Vagina (tissue), 2 donors: ENCODE results near the gene TRIM67. TPM values are rescaled to one million over a fixed set of nuclear protein-coding genes. Genes with fewer than 3 reads are reported as not detected.

ENCODE experiments used
- DNase-seq, 2 donors: peaks; one replicate each; pipeline ENCODE4 v3.0.0-alpha.2; 2017; ENCODE audit errors: extremely low spot score in 2 of 2
- H3K27ac ChIP-seq: fragments of 200-600 bp; sonication (generic); one replicate; pipeline ENCODE4 v1.5.1; 2019
- H3K27me3 ChIP-seq: fragments of 200-600 bp; sonication (generic); one replicate; pipeline ENCODE4 v1.5.1; 2019
- H3K36me3 ChIP-seq, 2 donors: fragments of 200-600 bp; sonication (generic); one replicate each; pipeline ENCODE4 v1.5.1; 2017 to 2019
- H3K4me1 ChIP-seq: fragments of 200-600 bp; sonication (generic); one replicate; pipeline ENCODE4 v1.5.1; 2019
- H3K4me3 ChIP-seq, 2 donors: fragments of 200-600 bp; sonication (generic); 1 replicate in 1 of 2; 2 replicates in 1 of 2; pipeline ENCODE4 v1.5.1; 2016 to 2019
- H3K9me3 ChIP-seq: fragments of 200-600 bp; sonication (generic); one replicate; pipeline ENCODE4 v1.5.1; 2019
- CTCF ChIP-seq, 3 experiments: fragments of 450-650 bp in 2 of 3; fragments of 200-600 bp in 1 of 3; sonication (generic) in 1 of 3; IDR thresholded peaks; one replicate each; pipeline ENCODE4 v1.5.1; 2017 to 2019; ENCODE audit warnings: antibody characterized with exemption in 3 of 3, mild to moderate bottlenecking in 2 of 3, moderate library complexity in 2 of 3
- POLR2A ChIP-seq, 2 donors: fragments of 450-650 bp; IDR thresholded peaks; one replicate each; pipeline ENCODE4 v1.6.1; 2017; ENCODE audit warnings: antibody characterized with exemption in 2 of 2, mild to moderate bottlenecking in 2 of 2, moderate library complexity in 2 of 2
- POLR2AphosphoS5 ChIP-seq, 2 donors: sonication (generic); formaldehyde crosslinking; IDR thresholded peaks; one replicate each; pipeline ENCODE4 v1.9.0; 2017; ENCODE audit warnings: antibody characterized with exemption in 2 of 2, mild to moderate bottlenecking in 2 of 2, low read depth in 1 of 2; ENCODE audit not compliant: insufficient read depth in 1 of 2
- intact Hi-C: fragments of 100-400 bp; cut with DNase I; formaldehyde crosslinking; loops from one replicate; pipeline ENCODE4 v1.15.1; 2023
- total RNA-seq: library from RNA; depleted of rRNA; stranded (reverse); fragments of >200 nt; gene quantifications from one replicate; pipeline ENCODE4 v1.2.3, GENCODE V29; 2016

Gene TRIM67
- total RNA-seq, 1 donor from 2014 or later: not detected

- Histone ChIP-seq H3K36me3 (no peaks in the 10 kb centered on the region), H3K4me3 (no peak overlapping the region), H3K27me3 (no peaks in the 10 kb centered on the region), H3K9me3 (no peaks in the 10 kb centered on the region), H3K4me1 (no peaks in the 10 kb centered on the region), H3K27ac (no peak overlapping the region)
- DNase-seq: no peak
- TF ChIP-seq POLR2A (IDR thresholded peaks at IDR 0.05) (no peak), POLR2AphosphoS5 (IDR thresholded peaks at IDR 0.05; ENCODE audit: insufficient read depth in 1 of 2, low read depth in 1 of 2) (no peak), CTCF (IDR thresholded peaks at IDR 0.05) (no peak)
- intact Hi-C loops: no loop called here
Observed at GRCh38 chr1:231213831-231214573, 52.1 kb downstream of the TRIM67 start.

- Histone ChIP-seq H3K36me3 (no peaks in the 10 kb centered on the region), H3K4me1 (no peaks in the 10 kb centered on the region), H3K4me3 (no peak overlapping the region), H3K27ac (no peak overlapping the region), H3K27me3 (no peaks in the 10 kb centered on the region), H3K9me3 (no peaks in the 10 kb centered on the region)
- no peak for DNase-seq
- TF ChIP-seq CTCF (IDR thresholded peaks at IDR 0.05) (no peak), POLR2A (IDR thresholded peaks at IDR 0.05) (no peak), POLR2AphosphoS5 (IDR thresholded peaks at IDR 0.05; ENCODE audit: insufficient read depth in 1 of 2, low read depth in 1 of 2) (no peak)
- intact Hi-C loops: no loop called here
Observed at GRCh38 chr1:231214918-231215680, 53.2 kb downstream of the TRIM67 start.

- no peak for DNase-seq
- TF ChIP-seq POLR2A (IDR thresholded peaks at IDR 0.05) (no peak), CTCF (IDR thresholded peaks at IDR 0.05) (no peak), POLR2AphosphoS5 (IDR thresholded peaks at IDR 0.05; ENCODE audit: insufficient read depth in 1 of 2, low read depth in 1 of 2) (no peak)
- Histone ChIP-seq H3K27ac (no peak overlapping the region), H3K4me1 (no peaks in the 10 kb centered on the region), H3K4me3 (no peak overlapping the region), H3K9me3 (no peaks in the 10 kb centered on the region), H3K27me3 (no peaks in the 10 kb centered on the region), H3K36me3 (no peaks in the 10 kb centered on the region)
- intact Hi-C loops: no loop called here
Observed at GRCh38 chr1:231215681-231216385, 54.0 kb downstream of the TRIM67 start.

- no peaks in the 10 kb centered on the region for H3K27me3 ChIP-seq
Observed at GRCh38 chr1:231216498-231216897, 54.6 kb downstream of the TRIM67 start.

GRCh38 chr1:231217056-231217455 is 55.2 kb downstream of the TRIM67 start:
- Histone ChIP-seq H3K27me3 (no peaks in the 10 kb centered on the region), H3K4me3 (no peak overlapping the region), H3K9me3 (no peaks in the 10 kb centered on the region), H3K36me3 (no peaks in the 10 kb centered on the region), H3K27ac (no peak overlapping the region), H3K4me1 (no peaks in the 10 kb centered on the region)
- no peak for DNase-seq
- TF ChIP-seq POLR2AphosphoS5 (IDR thresholded peaks at IDR 0.05; ENCODE audit: insufficient read depth in 1 of 2, low read depth in 1 of 2) (no peak), CTCF (IDR thresholded peaks at IDR 0.05) (no peak), POLR2A (IDR thresholded peaks at IDR 0.05) (no peak)
- intact Hi-C loops: no loop called here

More at GRCh38 chr1:231216498-231216897, 54.6 kb downstream of the TRIM67 start:
- Histone ChIP-seq H3K4me3 (no peak overlapping the region), H3K4me1 (no peaks in the 10 kb centered on the region), H3K27ac (no peak overlapping the region), H3K36me3 (no peaks in the 10 kb centered on the region), H3K9me3 (no peaks in the 10 kb centered on the region)
- intact Hi-C loops: no loop called here
- TF ChIP-seq POLR2AphosphoS5 (IDR thresholded peaks at IDR 0.05; ENCODE audit: insufficient read depth in 1 of 2, low read depth in 1 of 2): no peak
- no peak for DNase-seq
